ENCODE measurements around the gene CAMSAP1.

The CAMSAP1 gene

DNA sequence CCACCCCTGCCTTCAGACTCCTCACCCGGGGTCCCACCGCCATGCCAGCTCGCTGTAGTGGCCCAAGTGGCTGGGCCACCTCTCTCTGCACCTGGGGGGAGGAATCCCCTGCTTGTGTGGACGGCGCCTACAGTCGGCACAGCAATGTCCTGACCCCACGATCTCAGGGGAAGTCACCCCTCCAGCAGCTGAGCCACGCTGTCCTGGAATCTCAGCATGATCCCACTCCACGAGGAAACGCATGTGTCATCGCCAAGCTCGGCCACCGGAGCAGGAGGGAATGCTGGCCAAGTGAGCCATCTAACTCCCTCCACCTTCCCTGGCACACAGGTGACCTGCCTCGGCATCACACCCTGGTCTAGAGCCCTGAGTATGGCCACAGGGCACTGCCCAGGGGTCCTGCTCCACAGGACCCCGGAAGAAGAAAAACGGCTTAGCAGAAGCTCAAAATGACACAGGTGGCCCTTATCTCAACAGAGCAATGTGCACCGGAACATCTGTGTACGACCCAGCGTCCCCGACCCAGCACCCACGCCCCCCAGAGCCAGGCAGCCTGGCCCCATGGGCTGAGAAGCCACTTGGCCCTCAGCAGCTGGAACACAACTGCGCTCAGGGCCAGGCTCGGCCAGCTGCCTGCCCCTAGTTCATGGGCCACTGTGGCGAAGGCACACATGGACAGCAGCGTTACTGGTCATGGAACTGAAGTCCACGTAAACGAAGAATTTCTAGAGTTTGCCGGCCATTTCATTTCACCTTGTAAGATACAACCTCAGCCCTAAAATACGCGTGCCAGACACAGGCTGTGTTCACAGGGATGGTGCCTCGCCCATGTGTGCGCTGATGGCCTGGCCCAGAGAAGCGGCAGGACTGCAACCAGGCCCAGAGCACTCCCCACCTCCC, 23.4 kb upstream of the CAMSAP1 start:
- intact Hi-C loops (cut with micrococcal nuclease): no loop called here
- peaks cover 93% of the 10 kb centered on the region for H3K36me3 Mint-ChIP-seq (ENCODE audit: low read depth)
- H3K4me1 Mint-ChIP-seq (ENCODE audit: low read depth): peaks cover 50% of the 10 kb centered on the region
- H3K4me3 Mint-ChIP-seq: no peak overlapping the region
- peak overlapping the region; percentile 69 for H3K27ac Mint-ChIP-seq
- no peaks in the 10 kb centered on the region for H3K27me3 Mint-ChIP-seq
- H3K9me3 Mint-ChIP-seq: no peaks in the 10 kb centered on the region

- intact Hi-C loops (cut with micrococcal nuclease): loop anchor here (10.0 kb wide), 1 partner anchor 65 kb away; no protein-coding TSS in a partner anchor
- H3K9me3 Mint-ChIP-seq: no peaks in the 10 kb centered on the region
- H3K27me3 Mint-ChIP-seq: no peaks in the 10 kb centered on the region
- no peak overlapping the region for H3K4me3 Mint-ChIP-seq
- peaks cover 93% of the 10 kb centered on the region for H3K36me3 Mint-ChIP-seq (ENCODE audit: low read depth)
- peaks cover 58% of the 10 kb centered on the region for H3K4me1 Mint-ChIP-seq (ENCODE audit: low read depth)
- peak overlapping the region; percentile 69 for H3K27ac Mint-ChIP-seq
Observed at GRCh38 chr9:135929656-135930445, 22.5 kb upstream of the CAMSAP1 start.

DNA sequence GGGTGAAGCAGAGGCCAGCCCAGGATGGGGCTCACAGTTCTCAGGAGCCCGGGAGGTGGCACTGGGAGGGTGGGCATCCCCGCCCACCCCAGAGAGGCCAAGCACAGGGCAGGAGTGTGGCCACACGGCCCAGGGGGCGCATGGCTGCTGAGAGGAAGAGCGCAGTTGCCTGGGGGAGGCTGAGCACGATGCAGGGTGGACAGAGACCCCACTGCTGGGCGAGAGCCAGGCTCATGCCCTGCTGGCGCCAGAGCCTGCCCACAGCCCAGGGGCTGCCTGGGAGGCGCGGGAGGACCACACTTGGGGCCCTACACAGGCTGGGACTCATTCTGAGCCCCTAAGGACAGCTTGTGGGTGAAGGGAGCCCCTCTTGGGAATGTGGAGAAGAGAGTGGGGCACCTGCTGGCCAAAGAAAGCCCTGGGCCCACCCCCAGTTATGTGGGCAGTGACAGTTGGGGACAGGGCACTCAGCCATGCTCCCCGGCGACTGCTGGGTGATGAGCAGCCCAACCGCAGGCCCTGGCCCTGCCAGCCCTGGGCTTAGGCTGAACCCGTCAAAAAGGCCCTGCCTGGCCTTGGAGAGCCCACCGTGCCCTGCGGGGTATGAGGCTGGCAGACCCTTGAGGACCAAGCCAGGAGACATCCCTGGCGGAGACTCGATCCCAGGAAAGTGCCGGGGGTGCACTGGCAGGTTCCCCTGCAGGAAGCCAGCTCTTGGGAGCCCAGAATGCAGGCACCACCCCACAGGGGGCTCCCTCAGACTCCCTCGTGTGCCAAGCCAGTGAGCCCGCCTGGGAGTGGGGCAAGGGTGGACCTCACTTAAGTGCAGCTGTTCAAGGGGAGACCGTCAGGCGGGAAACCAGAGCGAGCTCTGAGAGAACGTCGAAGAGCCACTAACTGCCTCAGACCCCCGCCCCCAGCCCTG, 21.6 kb upstream of the CAMSAP1 start:
- Mint-ChIP-seq H3K27ac (peak overlapping the region; percentile 69), H3K4me3 (no peak overlapping the region), H3K36me3 (ENCODE audit: low read depth) (peaks cover 93% of the 10 kb centered on the region), H3K9me3 (no peaks in the 10 kb centered on the region), H3K27me3 (no peaks in the 10 kb centered on the region), H3K4me1 (ENCODE audit: low read depth) (peaks cover 58% of the 10 kb centered on the region)
- intact Hi-C loops (cut with micrococcal nuclease): loop anchor here (10.0 kb wide), 1 partner anchor 64 kb away; no protein-coding TSS in a partner anchor

- Mint-ChIP-seq H3K9me3 (no peaks in the 10 kb centered on the region), H3K27me3 (no peaks in the 10 kb centered on the region), H3K4me1 (ENCODE audit: low read depth) (peaks cover 58% of the 10 kb centered on the region), H3K27ac (peak overlapping the region; percentile 69), H3K4me3 (no peak overlapping the region), H3K36me3 (ENCODE audit: low read depth) (peaks cover 93% of the 10 kb centered on the region)
- intact Hi-C loops (cut with micrococcal nuclease): loop anchor here (10.0 kb wide), 1 partner anchor 63 kb away; no protein-coding TSS in a partner anchor
Observed at GRCh38 chr9:135928074-135928730, 20.9 kb upstream of the CAMSAP1 start.

GRCh38 chr9:135927195-135928013, 20.1 kb upstream of the CAMSAP1 start:
- H3K4me1 Mint-ChIP-seq (ENCODE audit: low read depth): peaks cover 58% of the 10 kb centered on the region
- H3K4me3 Mint-ChIP-seq: no peak overlapping the region
- no peaks in the 10 kb centered on the region for H3K9me3 Mint-ChIP-seq
- H3K27ac Mint-ChIP-seq: peak overlapping the region; percentile 69
- intact Hi-C loops (cut with micrococcal nuclease): loop anchor here (2.0 to 10.0 kb wide), 2 partner anchors 21 to 63 kb away; partner anchors contain the start of gene CAMSAP1
- H3K36me3 Mint-ChIP-seq (ENCODE audit: low read depth): peaks cover 93% of the 10 kb centered on the region
- H3K27me3 Mint-ChIP-seq: no peaks in the 10 kb centered on the region

GRCh38 chr9:135926402-135927194, 19.3 kb upstream of the CAMSAP1 start:
- Mint-ChIP-seq H3K4me3 (no peak overlapping the region), H3K9me3 (no peaks in the 10 kb centered on the region), H3K27me3 (no peaks in the 10 kb centered on the region), H3K27ac (peak overlapping the region; percentile 69), H3K4me1 (ENCODE audit: low read depth) (peaks cover 58% of the 10 kb centered on the region), H3K36me3 (ENCODE audit: low read depth) (peaks cover 93% of the 10 kb centered on the region)
- intact Hi-C loops (cut with micrococcal nuclease): loop anchor here (2.0 to 10.0 kb wide), 2 partner anchors 20 to 62 kb away; partner anchors contain the start of gene CAMSAP1

DNA sequence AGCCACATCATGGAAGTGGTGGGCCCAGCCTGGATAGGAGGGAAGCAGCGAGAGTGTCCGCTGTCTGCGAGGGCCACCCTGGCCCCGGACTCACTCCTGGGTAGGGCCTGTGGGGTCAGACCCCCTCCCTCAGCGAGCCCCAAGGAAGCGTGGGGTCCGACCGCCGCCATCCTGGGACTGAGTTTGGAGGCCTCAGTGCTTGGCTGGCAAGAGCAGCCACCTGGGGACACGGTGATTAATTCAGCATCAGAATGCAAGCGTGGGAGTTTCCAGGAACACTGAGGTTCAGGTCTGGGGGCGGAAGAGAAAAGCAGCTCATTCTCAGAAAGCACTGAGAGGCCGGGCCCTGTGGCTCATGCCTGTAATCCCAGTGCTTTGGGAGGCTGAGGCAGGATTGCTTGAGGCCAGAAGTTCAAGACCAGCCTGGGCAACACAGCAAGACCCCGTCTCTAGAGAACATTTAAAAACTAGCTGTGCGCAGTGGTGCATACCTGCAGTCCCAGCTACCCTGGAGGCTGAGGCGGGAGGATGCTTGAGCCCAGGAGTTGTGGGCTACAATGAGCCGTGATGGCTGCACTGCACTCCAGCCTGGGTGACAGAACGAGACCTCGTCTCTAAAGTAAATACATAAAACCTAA, 18.3 kb upstream of the CAMSAP1 start:
- Mint-ChIP-seq H3K4me3 (no peak overlapping the region), H3K9me3 (no peaks in the 10 kb centered on the region), H3K27ac (peak overlapping the region; percentile 69), H3K27me3 (no peaks in the 10 kb centered on the region), H3K36me3 (ENCODE audit: low read depth) (peaks cover 91% of the 10 kb centered on the region), H3K4me1 (ENCODE audit: low read depth) (peaks cover 57% of the 10 kb centered on the region)
- intact Hi-C loops (cut with micrococcal nuclease): loop anchor here (2.0 to 10.0 kb wide), 2 partner anchors 19 to 61 kb away; partner anchors contain the start of gene CAMSAP1

- H3K9me3 Mint-ChIP-seq: no peaks in the 10 kb centered on the region
- peaks cover 86% of the 10 kb centered on the region for H3K36me3 Mint-ChIP-seq (ENCODE audit: low read depth)
- no peaks in the 10 kb centered on the region for H3K27me3 Mint-ChIP-seq
- peaks cover 49% of the 10 kb centered on the region for H3K4me1 Mint-ChIP-seq (ENCODE audit: low read depth)
- intact Hi-C loops (cut with micrococcal nuclease): loop anchor here (10.0 kb wide), 1 partner anchor 60 kb away; no protein-coding TSS in a partner anchor
- H3K27ac Mint-ChIP-seq: no peak overlapping the region
- no peak overlapping the region for H3K4me3 Mint-ChIP-seq
Observed at GRCh38 chr9:135924628-135925338, 17.4 kb upstream of the CAMSAP1 start.

DNA sequence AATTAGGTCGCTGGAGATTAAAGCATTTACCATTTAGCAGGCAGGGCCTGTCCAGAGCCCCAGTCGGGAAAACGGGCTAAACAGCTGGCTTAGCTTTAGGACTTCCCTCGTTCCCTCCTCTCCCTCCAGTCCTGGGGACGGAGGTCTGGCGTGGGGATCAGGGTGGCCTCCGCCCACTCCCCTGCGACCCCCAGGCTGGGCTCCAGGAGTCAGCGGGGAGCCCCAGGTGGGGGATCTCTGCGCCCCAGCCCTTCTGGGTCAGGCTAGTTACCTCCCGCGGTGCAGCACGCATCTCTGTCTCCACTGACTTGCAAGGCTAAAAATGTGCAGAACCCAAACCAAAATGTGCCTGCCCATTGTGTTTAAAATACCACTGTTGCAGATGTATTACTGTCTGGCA, 16.2 kb upstream of the CAMSAP1 start:
- no peak overlapping the region for H3K4me3 Mint-ChIP-seq
- H3K36me3 Mint-ChIP-seq (ENCODE audit: low read depth): peaks cover 86% of the 10 kb centered on the region
- H3K27me3 Mint-ChIP-seq: no peaks in the 10 kb centered on the region
- H3K27ac Mint-ChIP-seq: no peak overlapping the region
- H3K9me3 Mint-ChIP-seq: peaks cover 12% of the 10 kb centered on the region
- peaks cover 36% of the 10 kb centered on the region for H3K4me1 Mint-ChIP-seq (ENCODE audit: low read depth)
- intact Hi-C loops (cut with micrococcal nuclease): loop anchor here (10.0 kb wide), 1 partner anchor 59 kb away; no protein-coding TSS in a partner anchor

- intact Hi-C loops (cut with micrococcal nuclease): loop anchor here (10.0 kb wide), 1 partner anchor 57 kb away; no protein-coding TSS in a partner anchor
- H3K4me1 Mint-ChIP-seq (ENCODE audit: low read depth): peaks cover 20% of the 10 kb centered on the region
- H3K9me3 Mint-ChIP-seq: peaks cover 19% of the 10 kb centered on the region
- no peaks in the 10 kb centered on the region for H3K27me3 Mint-ChIP-seq
- no peak overlapping the region for H3K27ac Mint-ChIP-seq
- H3K36me3 Mint-ChIP-seq (ENCODE audit: low read depth): peaks cover 90% of the 10 kb centered on the region
- no peak overlapping the region for H3K4me3 Mint-ChIP-seq
Observed at GRCh38 chr9:135921749-135922310, 14.5 kb upstream of the CAMSAP1 start.

Data from dendritic cell treated with granulocyte-macrophage colony-stimulating factor and Interleukin-4, amounts not matched to agents 40 ng/mL and 50 ng/mL, for 4 days (primary cell).